ENCODE results near the gene BSN. TPM values are rescaled to one million over a fixed set of nuclear protein-coding genes. Genes with fewer than 3 reads are reported as not detected.

BSN gene
- polyA plus RNA-seq, 4 donors, result 1.0 to 2.4 (median 1.4) TPM

GRCh38 chr3:49600781-49601180, 46.5 kb downstream of the BSN start:
- DNase-seq (ENCODE audit: low read depth in 4 of 4, low spot score in 2 of 4), result no peak

- DNase-seq (ENCODE audit: low read depth in 4 of 4, low spot score in 2 of 4), result no peak
These were observed 47.2 kb downstream of the BSN start for GRCh38 chr3:49601358-49602048.

- DNase-seq (ENCODE audit: low read depth in 4 of 4, low spot score in 2 of 4), result no peak
These were observed 47.8 kb downstream of the BSN start for GRCh38 chr3:49602049-49602554.

GRCh38 chr3:49602877-49603411, 48.7 kb downstream of the BSN start:
- DNase-seq (ENCODE audit: low read depth in 4 of 4, low spot score in 2 of 4), result no peak

DNA sequence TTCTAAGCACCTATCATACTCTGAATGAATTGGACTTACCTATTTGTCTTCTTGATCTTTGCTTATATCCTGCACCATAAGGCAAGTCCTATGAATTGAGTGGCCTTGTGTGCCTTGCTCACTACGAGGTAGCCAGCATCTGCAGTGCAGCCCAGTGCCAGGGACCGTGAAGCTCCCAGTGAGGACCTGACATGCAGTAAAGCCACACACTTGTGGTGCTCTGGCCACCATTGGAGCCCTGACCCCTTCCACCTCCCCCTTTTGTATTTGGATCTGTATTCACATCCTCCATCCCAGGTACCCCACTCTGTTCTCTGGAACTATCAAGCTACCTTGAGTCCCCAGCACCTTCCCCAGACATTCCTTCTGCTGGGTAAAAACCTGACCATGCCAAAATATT, 52.1 kb downstream of the BSN start:
- DNase-seq (ENCODE audit: low read depth in 4 of 4, low spot score in 2 of 4), result no peak

GRCh38 chr3:49607105-49607591, 52.9 kb downstream of the BSN start:
- no peak for DNase-seq (ENCODE audit: low read depth in 4 of 4, low spot score in 2 of 4)

DNA sequence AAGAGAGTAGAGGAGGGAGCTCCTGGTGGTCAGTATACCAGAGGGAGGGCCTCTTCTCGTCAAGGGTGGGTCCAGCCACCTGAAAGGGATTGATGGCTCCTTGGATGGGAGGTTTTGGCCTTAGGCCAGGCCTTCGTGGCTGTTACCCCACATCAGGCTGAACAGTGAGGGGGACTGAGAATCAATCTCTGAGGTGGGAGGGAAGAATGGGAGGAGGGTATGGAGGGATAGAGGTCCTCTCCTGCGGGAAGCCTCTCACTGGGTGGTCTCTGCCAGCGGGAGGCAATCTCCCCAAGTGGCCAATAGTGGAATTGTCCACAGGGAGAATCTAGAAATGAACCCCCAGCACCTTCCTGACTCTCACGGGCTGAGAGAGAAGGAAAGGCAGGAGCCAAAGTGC, 53.5 kb downstream of the BSN start:
- no peak for DNase-seq (ENCODE audit: low read depth in 4 of 4, low spot score in 2 of 4)

GRCh38 chr3:49609314-49609713, 55.0 kb downstream of the BSN start:
- DNase-seq (ENCODE audit: low read depth in 4 of 4, low spot score in 2 of 4), result no peak

GRCh38 chr3:49609815-49610214, 55.5 kb downstream of the BSN start:
- DNase-seq (ENCODE audit: low read depth in 4 of 4, low spot score in 2 of 4), result no peak

DNA sequence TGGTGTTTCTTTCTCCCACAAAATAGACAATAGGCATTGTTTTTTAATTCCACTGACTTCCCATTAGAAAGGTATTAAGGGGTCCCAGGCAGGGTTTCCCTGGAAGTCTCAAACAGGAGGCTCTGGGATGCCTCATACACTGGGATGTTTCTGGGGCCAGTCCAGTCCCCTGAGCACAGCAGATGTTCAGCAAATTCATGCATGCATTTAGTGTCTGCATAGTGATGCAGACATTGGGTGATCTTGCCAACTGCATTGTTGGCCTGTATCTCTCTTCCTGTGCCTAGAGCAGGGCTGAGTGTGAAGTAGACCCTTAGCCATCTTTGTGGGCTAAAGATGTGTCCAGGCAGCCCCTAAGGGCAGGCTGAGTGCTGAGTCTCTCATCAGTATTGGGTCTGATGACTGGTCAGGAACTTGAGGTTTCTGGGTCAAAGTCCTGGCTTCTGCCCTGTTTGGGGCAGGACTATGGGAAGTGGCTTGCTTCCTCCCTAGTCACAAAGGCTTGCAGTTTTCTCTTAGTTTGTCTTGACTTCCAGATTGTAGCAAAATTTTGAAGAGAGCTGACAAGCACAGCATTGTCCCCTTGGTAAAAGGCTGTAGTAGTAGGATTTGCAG, 56.5 kb downstream of the BSN start:
- DNase-seq (ENCODE audit: low read depth in 4 of 4, low spot score in 2 of 4), result no peak

GRCh38 chr3:49611291-49611690, 57.0 kb downstream of the BSN start:
- no peak for DNase-seq (ENCODE audit: low read depth in 4 of 4, low spot score in 2 of 4)

DNA sequence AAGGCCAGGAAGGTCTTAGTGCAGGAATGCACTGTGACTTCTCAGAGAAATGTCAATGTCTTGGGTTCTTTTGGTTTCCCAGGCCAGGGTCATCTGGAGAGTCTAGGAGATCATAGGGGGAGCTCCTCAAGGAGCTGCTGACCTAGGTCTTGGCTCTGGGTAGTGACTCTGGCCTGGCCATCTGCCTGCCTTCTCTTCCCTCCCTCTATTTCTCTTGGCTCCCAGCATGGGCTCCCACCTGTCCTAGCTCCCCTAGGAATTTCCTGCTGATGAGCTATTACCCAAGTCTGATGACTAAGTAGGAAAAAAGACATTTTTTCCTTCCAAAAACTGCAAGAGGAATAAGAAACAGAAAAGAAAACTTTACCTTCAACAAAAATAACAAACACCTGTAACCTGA, 57.4 kb downstream of the BSN start:
- DNase-seq (ENCODE audit: low read depth in 4 of 4, low spot score in 2 of 4), result no peak

GRCh38 chr3:49614936-49615335, 60.7 kb downstream of the BSN start:
- DNase-seq (ENCODE audit: low read depth in 4 of 4, low spot score in 2 of 4), result no peak

- no peak for DNase-seq (ENCODE audit: low read depth in 4 of 4, low spot score in 2 of 4)
These were observed 61.8 kb downstream of the BSN start for GRCh38 chr3:49616061-49616460.

DNA sequence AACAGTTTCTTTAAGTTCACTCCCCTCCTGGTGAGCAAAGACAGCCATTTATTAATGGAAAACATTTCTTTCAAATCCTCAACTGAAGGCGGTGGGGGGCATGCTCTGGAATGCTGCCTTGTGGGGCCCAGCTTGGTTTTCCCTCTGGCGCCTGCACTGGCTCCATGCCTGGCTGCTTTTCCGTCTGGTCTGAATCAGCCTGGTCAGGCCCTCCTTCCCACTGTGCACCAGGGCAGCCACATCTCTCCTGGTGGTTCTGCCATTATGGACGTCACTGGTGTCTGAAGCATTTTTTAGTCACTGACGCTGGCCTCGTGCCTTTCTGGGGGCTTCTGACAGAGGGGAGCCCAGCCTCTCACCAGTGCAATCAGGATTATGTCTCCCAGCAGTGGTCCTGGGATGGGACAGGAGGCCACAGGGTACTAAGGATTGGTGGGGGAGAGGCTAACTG, 62.2 kb downstream of the BSN start:
- peak in 3 of 4 donors; percentile 24 to 47 (median 42) for DNase-seq (ENCODE audit: low read depth in 4 of 4, low spot score in 2 of 4)

GRCh38 chr3:49617390-49618013, 63.2 kb downstream of the BSN start:
- no peak for DNase-seq (ENCODE audit: low read depth in 4 of 4, low spot score in 2 of 4)

DNA sequence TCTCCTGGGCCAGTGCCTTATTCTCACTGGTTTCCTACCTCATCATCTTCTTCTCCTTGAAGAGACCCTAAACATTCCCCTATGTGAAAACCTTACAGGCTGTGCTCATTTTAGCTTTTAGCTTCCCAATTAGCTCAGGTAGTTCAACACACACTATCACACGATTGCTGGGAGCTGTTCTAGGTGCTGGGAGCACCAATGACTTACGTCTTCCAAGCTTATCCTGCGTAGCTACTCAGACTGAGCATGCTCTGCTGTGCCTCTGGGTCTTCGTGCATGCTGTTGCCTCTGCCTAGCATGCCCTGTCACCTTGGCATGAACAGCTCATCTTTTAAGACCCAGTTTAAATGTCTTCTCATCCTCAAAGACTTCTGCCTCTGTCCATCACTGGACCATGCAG, 64.1 kb downstream of the BSN start:
- DNase-seq (ENCODE audit: low read depth in 4 of 4, low spot score in 2 of 4), result no peak

GRCh38 chr3:49619649-49620048, 65.4 kb downstream of the BSN start:
- DNase-seq (ENCODE audit: low read depth in 4 of 4, low spot score in 2 of 4), result no peak

DNA sequence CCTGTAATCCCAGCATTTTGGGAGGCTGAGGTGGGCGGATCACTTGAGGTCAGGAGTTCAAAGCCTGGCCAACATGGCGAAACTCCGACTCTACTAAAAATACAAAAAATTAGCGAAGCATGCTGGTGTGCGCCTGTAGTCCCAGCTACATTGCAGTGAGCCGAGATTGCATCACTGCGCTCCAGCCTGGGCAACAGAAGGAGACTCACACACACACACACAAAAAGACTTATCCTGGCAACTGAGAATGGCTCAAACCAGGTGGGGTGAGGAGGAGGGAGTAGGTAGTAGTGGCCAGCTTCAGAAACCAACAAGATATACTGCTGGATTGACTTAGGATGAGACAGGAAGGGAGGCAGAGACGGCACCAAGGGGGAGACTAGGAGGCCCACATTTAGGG, 66.5 kb downstream of the BSN start:
- DNase-seq (ENCODE audit: low read depth in 4 of 4, low spot score in 2 of 4), result no peak

GRCh38 chr3:49623071-49623470, 68.8 kb downstream of the BSN start:
- DNase-seq (ENCODE audit: low read depth in 4 of 4, low spot score in 2 of 4), result no peak

DNA sequence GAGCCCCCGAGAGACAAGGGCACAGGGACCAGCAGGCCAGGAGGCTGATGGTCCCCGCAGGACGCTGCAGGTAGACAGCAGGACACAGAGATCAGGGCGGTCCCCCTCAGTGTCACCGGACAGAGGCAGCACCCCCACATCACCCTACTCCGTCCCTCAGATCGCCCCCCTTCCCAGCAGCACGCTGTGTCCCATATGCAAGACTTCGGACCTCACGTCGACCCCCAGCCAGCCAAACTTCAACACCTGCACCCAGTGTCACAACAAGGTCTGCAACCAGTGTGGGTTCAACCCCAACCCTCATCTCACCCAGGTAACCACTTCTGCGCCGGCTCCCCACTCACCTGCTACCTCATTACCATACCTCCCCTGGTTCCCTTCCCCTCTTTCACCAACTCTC, 70.8 kb downstream of the BSN start:
- no peak for DNase-seq (ENCODE audit: low read depth in 4 of 4, low spot score in 2 of 4)
